GM12872 (cell line): ENCODE data around the gene HTRA3.

Source experiments
- TF ChIP-seq, protein P1 (sequence below): IDR thresholded peaks from 3 replicates; pipeline ENCODE4 v1.5.1; 2011; ENCODE audit warnings: low read depth, mild to moderate bottlenecking, low read length, moderate library complexity; ENCODE audit not compliant: insufficient read depth

Gene HTRA3

DNA sequence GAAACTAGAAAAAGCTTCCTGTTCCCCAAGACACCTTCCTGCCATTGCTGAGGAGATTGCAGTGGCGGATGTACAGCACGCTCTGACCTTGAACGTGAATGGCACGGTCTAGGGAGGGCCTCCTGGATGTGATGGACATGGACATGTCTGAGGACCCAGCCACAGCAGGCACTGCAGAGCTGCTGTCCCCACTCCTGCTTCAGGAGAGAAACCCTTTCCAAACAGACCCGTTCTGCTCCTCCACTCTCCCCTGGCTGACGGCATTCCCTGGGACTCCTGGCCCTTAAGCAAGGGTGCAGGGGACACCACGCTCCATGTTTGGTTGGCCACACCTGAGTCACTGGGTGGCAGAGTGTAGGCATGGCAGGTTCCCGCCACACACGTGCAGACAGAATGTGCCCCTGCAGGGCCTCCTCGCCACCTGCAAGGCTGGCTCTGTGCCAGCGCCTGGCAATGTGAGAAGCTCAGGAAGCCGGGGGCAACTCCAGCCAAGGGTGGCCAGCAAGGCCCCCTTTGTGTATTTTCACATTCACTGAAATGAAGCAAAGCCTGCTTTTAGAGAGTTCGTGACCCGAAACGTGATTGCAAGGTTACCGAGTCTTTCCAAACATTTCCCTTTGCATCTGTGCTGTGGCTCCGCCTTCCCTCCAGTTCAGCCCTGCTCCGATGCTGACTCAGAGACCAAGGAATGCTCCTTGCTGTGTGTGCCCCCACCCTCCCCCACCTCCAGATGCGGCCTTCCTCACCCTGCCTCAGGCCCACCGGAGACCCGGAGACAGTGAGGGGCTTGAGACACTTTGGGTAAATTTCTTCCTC, 46.1 kb downstream of the HTRA3 start:
- TF ChIP-seq, protein P1, sequence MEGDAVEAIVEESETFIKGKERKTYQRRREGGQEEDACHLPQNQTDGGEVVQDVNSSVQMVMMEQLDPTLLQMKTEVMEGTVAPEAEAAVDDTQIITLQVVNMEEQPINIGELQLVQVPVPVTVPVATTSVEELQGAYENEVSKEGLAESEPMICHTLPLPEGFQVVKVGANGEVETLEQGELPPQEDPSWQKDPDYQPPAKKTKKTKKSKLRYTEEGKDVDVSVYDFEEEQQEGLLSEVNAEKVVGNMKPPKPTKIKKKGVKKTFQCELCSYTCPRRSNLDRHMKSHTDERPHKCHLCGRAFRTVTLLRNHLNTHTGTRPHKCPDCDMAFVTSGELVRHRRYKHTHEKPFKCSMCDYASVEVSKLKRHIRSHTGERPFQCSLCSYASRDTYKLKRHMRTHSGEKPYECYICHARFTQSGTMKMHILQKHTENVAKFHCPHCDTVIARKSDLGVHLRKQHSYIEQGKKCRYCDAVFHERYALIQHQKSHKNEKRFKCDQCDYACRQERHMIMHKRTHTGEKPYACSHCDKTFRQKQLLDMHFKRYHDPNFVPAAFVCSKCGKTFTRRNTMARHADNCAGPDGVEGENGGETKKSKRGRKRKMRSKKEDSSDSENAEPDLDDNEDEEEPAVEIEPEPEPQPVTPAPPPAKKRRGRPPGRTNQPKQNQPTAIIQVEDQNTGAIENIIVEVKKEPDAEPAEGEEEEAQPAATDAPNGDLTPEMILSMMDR = no peak

DNA sequence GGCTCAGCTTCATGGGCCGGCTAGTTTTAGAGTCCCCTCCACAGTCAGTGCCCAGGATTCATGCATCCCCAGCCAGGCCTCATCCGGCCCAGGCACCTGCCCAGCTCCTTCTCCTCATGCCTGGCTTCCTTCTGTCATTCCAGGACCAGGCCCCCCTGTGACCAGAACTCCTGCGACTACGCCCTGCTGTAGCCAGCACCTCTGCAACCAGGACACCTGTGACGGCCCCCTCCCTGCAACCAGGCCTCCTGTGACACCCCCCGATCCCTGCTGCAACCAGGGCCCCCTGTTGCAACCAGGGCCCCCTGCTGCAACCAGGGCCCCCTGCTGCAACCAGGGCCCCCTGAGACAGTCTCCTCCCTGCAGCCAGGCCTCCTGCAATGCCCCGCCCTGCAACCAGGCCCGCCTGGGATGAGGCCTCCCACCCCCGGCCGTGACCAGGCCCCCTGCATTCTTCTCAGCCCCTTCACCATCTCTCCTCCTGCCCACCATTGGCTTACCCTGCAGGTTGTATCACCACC, 46.8 kb downstream of the HTRA3 start:
- TF ChIP-seq, protein P1 = no peak

DNA sequence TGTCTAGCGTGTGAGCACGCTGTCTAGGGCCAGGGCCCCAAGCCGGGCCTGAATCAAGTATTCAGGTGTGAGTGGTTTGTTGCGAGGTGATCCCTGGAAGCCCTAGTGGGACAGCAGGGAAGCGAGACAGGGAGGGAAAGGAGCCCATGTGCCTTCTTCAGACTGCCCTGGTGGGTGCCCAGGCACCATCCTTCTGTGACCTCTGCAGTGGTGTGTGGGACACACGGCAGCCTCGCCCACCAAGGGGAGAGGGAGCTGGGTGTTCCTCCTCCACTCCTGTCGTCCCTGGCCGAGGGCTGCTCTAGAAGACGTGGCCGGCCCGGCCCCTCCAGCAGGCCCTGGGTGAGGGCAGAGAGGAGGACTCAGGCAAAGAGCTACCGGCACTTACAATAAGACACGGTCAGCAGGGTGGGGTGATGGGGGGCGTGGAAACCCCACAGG, 47.4 kb downstream of the HTRA3 start:
- TF ChIP-seq, protein P1 = no peak

DNA sequence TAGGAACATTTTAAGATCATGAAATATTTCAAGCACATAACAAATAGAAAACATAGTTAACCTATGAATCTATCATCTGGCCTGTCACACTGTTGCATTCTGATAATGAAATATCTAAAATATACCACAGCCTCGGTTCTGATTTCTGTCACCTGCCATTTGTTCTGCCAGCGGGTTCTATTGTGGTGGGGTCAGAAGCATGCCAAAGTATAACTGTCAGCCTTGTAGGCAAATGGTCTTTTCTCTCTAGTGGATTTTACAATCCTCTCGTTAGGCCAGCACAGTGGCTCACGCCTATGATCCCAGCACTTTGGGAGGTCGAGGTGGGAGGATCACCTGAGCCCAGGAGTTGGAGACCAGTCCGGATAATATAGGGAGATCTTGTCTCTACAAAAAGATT, 47.9 kb downstream of the HTRA3 start:
- TF ChIP-seq, protein P1 = no peak

DNA sequence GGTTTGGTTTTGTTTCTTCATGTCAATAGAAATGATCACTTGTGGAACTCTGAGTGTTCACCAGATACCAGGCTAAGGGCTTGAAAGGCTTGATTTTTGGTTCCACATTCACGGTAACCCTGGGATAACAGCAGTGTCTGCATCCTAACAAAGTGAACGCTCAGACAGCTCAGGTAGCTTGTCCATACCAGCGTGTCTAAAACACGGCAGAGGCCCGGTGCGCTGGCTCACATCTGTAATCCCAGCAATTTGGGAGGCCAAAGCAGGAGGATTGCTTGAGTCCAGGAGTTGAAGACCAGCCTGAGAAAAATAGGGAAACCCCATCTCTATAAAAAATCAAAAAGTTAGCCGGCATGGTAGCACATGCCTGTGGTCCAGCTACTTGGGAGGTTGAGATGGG, 49.0 kb downstream of the HTRA3 start:
- TF ChIP-seq, protein P1 = no peak

DNA sequence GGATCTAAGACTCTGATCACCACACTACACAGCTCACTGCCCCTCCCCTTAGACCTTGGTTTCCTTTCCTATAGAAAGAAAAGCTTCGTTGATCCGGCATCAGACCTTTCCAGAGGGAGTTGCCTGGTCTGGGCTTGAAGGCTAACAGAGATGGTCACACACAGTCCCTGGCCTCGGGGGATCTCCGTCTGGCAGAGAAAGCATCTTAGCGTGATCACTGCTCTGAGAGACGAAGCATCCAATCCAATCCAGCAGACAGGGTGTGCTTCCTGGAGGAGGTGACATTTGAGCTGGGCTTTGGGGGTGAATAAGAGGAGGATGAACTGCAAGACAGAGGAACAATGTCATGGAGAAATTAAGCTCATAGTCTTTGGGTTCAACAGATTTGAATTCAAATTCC, 49.5 kb downstream of the HTRA3 start:
- TF ChIP-seq, protein P1 = no peak

DNA sequence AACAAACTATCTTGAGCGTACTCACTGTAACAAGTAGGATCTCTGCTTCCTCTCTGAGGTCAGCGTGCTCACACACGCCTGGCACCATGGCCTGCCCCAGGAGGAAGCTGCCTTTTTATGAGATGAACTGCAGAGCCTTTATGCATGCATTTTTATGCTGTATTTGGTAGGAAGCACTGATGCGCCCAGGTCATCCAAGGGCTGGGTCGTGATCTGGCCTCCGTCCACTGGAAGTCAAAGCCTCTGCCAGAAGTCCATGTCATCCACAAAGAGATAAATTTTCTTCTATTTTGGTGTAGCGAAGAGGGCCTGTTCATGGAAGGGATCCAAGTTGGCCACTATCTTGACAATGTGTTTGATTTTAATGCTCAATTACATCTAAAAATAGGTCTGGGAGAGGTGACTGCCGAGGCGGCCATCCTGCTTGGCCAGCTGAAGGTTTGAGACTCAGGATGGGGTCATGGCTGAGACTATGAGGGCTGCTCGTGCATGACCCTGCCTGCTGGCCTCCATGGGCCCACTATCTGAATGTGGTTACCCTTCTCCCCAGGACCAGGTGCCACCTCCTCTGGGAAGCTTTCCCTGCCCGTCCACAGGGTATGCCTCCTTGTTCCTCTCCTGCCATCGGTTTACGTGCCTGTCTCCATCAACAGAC, 50.3 kb downstream of the HTRA3 start:
- TF ChIP-seq, protein P1 = no peak
